ENCODE measurements around the gene OR8G5.

DNA sequence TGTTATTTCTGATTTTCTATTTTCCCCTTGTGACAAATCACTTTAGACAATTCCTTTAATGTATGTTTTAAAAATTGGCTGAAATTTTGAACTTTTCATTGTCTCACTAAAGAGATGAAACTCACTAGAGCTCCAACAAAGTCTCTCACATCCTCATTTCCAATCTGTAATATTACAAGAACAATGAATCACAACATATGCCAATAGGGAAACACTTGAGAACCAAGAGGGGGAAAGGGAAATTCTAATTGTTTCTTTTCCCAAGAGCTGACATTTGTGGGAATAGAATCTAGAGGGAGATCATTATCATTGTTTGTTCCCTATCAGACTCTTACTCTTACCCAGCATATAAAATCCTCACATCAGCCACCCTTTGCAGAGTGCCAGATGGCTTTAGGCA, 44.9 kb upstream of the OR8G5 start:
- TF ChIP-seq, protein P1, sequence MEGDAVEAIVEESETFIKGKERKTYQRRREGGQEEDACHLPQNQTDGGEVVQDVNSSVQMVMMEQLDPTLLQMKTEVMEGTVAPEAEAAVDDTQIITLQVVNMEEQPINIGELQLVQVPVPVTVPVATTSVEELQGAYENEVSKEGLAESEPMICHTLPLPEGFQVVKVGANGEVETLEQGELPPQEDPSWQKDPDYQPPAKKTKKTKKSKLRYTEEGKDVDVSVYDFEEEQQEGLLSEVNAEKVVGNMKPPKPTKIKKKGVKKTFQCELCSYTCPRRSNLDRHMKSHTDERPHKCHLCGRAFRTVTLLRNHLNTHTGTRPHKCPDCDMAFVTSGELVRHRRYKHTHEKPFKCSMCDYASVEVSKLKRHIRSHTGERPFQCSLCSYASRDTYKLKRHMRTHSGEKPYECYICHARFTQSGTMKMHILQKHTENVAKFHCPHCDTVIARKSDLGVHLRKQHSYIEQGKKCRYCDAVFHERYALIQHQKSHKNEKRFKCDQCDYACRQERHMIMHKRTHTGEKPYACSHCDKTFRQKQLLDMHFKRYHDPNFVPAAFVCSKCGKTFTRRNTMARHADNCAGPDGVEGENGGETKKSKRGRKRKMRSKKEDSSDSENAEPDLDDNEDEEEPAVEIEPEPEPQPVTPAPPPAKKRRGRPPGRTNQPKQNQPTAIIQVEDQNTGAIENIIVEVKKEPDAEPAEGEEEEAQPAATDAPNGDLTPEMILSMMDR (IDR thresholded peaks at IDR 0.05; ENCODE audit: insufficient read depth, low read depth, low read length) = no peak
- no peak for TF ChIP-seq EZH2 (IDR thresholded peaks at IDR 0.05; ENCODE audit: insufficient read depth, low read length)
